ENCODE data around the gene GRIN2C.

GRIN2C gene

DNA sequence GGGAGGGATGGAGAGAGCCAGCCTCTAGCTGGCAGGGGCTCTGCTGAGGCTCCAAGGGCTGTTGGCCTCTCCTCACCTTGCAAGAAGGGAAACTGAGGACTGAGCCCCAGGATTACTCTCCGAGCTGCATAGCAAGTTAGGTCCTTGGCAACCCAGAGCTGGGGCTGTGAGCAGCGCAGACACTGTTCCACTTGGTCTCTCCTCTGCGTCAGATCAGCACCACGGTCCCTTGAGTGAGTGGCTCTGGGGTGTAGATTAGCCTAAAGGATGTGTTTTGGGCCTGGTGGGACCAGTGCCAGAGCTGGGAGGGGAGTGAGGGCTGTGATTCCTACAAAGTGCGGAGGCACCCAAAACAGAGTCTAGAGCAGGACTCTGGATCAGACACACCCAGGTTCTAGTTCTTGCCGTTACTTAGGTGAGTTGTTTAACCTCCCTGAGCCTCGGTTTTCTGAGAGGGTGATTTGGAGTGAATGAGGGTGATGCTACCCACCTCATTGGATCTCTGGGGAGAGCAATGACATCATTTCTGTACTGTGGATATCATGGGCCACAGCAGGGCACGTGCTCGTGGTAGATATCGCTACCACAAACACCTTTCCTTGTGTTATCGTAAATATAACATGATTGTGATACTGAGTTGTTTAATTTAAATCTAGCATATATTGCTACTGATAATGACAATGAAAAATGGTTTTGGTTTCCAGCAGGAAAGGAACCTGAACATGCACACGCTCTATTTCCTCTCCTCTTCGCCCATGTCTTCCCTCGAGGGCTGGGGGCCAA, 41.9 kb upstream of the GRIN2C start:
- Histone ChIP-seq H2AFZ (ENCODE audit: low read length) (no peak overlapping the region), H3K9ac (ENCODE audit: low read length) (no peak overlapping the region), H3F3A (ENCODE audit: insufficient read depth, low read length) (no peaks in the 10 kb centered on the region), H3K79me2 (ENCODE audit: insufficient read depth, low read length) (no peaks in the 10 kb centered on the region), H3K27ac (ENCODE audit: low read depth, low read length, poor library complexity, severe bottlenecking) (no peak overlapping the region), H3K27me3 (ENCODE audit: insufficient read depth, low read length) (no peaks in the 10 kb centered on the region; the same call in 1 of the 2 replicates), H3K4me1 (ENCODE audit: insufficient read depth, low read length, severe bottlenecking) (no peaks in the 10 kb centered on the region), H3K4me2 (ENCODE audit: low read length) (no peak overlapping the region), H4K20me1 (ENCODE audit: insufficient read depth, low read length) (no peaks in the 10 kb centered on the region), H3K36me3 (ENCODE audit: insufficient read depth, low read length) (no peaks in the 10 kb centered on the region), H3K9me2 (ENCODE audit: low read depth, low read length) (no peaks in the 10 kb centered on the region), H3K9me3 (ENCODE audit: low read length) (no peaks in the 10 kb centered on the region), H3K4me3 (ENCODE audit: low read depth, low read length, poor library complexity, severe bottlenecking) (no peak overlapping the region)
- TF ChIP-seq, protein P1, sequence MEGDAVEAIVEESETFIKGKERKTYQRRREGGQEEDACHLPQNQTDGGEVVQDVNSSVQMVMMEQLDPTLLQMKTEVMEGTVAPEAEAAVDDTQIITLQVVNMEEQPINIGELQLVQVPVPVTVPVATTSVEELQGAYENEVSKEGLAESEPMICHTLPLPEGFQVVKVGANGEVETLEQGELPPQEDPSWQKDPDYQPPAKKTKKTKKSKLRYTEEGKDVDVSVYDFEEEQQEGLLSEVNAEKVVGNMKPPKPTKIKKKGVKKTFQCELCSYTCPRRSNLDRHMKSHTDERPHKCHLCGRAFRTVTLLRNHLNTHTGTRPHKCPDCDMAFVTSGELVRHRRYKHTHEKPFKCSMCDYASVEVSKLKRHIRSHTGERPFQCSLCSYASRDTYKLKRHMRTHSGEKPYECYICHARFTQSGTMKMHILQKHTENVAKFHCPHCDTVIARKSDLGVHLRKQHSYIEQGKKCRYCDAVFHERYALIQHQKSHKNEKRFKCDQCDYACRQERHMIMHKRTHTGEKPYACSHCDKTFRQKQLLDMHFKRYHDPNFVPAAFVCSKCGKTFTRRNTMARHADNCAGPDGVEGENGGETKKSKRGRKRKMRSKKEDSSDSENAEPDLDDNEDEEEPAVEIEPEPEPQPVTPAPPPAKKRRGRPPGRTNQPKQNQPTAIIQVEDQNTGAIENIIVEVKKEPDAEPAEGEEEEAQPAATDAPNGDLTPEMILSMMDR (IDR thresholded peaks at IDR 0.05; ENCODE audit: low read length): no peak
- TF ChIP-seq EZH2 (IDR thresholded peaks at IDR 0.05; ENCODE audit: borderline replicate concordance, low read length): no peak

DNA sequence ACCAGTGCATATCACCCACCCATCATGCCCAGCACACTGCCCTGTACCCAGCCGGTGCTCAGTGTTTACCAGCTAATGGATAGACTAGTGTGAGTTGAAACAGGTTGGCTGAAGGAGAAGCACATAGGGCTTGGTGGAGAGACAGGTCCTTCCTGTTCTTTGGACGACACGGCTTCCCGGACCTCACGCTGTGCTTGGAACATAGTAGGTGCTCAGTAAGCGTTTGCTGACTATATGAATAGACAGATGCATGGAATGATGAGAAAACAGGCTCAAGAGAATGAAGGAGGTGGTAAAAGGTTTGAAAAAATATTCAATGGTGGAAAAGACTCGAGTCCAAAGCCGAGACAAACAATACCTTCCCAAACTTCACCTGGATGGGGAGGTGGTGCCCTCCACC, 40.5 kb upstream of the GRIN2C start:
- no peaks in the 10 kb centered on the region for H3K4me1 ChIP-seq (ENCODE audit: insufficient read depth, low read length, severe bottlenecking)
- TF ChIP-seq EZH2 (IDR thresholded peaks at IDR 0.05; ENCODE audit: borderline replicate concordance, low read length): no peak
- TF ChIP-seq, protein P1 (IDR thresholded peaks at IDR 0.05; ENCODE audit: low read length): no peak
- no peak overlapping the region for H3K9ac ChIP-seq (ENCODE audit: low read length)
- H3K27ac ChIP-seq (ENCODE audit: low read depth, low read length, poor library complexity, severe bottlenecking): no peak overlapping the region
- H3K36me3 ChIP-seq (ENCODE audit: insufficient read depth, low read length): no peaks in the 10 kb centered on the region
- H3K9me2 ChIP-seq (ENCODE audit: low read depth, low read length): no peaks in the 10 kb centered on the region
- H2AFZ ChIP-seq (ENCODE audit: low read length): no peak overlapping the region
- no peak overlapping the region for H3K4me3 ChIP-seq (ENCODE audit: low read depth, low read length, poor library complexity, severe bottlenecking)
- no peaks in the 10 kb centered on the region for H4K20me1 ChIP-seq (ENCODE audit: insufficient read depth, low read length)
- H3K27me3 ChIP-seq (ENCODE audit: insufficient read depth, low read length): no peaks in the 10 kb centered on the region; the same call in 1 of the 2 replicates
- no peaks in the 10 kb centered on the region for H3K79me2 ChIP-seq (ENCODE audit: insufficient read depth, low read length)
- no peaks in the 10 kb centered on the region for H3K9me3 ChIP-seq (ENCODE audit: low read length)
- H3F3A ChIP-seq (ENCODE audit: insufficient read depth, low read length): no peaks in the 10 kb centered on the region
- H3K4me2 ChIP-seq (ENCODE audit: low read length): no peak overlapping the region

DNA sequence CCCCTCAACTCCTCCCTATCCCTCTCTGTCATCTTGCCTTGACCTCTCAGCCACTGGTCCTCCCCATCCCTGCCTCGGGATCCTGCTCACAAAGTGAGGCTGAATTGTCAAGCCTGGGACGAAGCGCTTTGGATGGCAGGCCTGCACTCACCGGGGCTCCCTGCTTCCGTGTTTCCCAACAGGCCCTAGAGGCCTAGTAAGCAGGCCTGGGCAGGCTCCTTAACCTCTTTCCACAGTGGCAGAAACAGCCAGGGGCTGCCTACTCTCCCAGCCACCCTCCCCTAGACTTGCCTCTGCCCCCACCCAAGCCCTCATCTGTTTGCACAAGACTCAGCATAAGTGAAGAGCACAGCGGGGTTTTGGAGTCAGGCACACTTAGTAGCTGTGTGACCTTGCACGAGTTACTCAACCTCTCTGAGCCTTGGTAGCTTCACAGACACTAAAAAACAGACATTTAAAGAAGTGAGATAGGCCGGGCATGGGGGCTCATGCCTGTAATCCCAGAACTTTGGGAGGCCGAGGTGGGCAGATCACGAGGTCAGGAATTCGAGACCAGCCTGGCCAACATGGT, 38.8 kb upstream of the GRIN2C start:
- H3F3A ChIP-seq (ENCODE audit: insufficient read depth, low read length): no peaks in the 10 kb centered on the region
- H3K9ac ChIP-seq (ENCODE audit: low read length): no peak overlapping the region
- H3K9me2 ChIP-seq (ENCODE audit: low read depth, low read length): no peaks in the 10 kb centered on the region
- TF ChIP-seq, protein P1 (IDR thresholded peaks at IDR 0.05; ENCODE audit: low read length): no peak
- TF ChIP-seq EZH2 (IDR thresholded peaks at IDR 0.05; ENCODE audit: borderline replicate concordance, low read length): no peak
- no peaks in the 10 kb centered on the region for H3K4me1 ChIP-seq (ENCODE audit: insufficient read depth, low read length, severe bottlenecking)
- H4K20me1 ChIP-seq (ENCODE audit: insufficient read depth, low read length): no peaks in the 10 kb centered on the region
- H3K4me2 ChIP-seq (ENCODE audit: low read length): no peak overlapping the region
- no peak overlapping the region for H3K27ac ChIP-seq (ENCODE audit: low read depth, low read length, poor library complexity, severe bottlenecking)
- H3K27me3 ChIP-seq (ENCODE audit: insufficient read depth, low read length): no peaks in the 10 kb centered on the region; the same call in 1 of the 2 replicates
- H3K79me2 ChIP-seq (ENCODE audit: insufficient read depth, low read length): no peaks in the 10 kb centered on the region
- H3K9me3 ChIP-seq (ENCODE audit: low read length): no peaks in the 10 kb centered on the region
- no peaks in the 10 kb centered on the region for H3K36me3 ChIP-seq (ENCODE audit: insufficient read depth, low read length)
- H3K4me3 ChIP-seq (ENCODE audit: low read depth, low read length, poor library complexity, severe bottlenecking): no peak overlapping the region
- no peak overlapping the region for H2AFZ ChIP-seq (ENCODE audit: low read length)

All from OCI-LY1 (cell line).